HG03060 (cell line): ENCODE data around the gene PKIB.
"Not testable (repeated sequence)": the region's sequence is repeated elsewhere in the genome, so short reads cannot be mapped to it uniquely, and the experiment has no call there.

Source experiments
- ATAC-seq: cut with Tn5 transposase; IDR thresholded peaks from one replicate; pipeline ENCODE4 v1.9.1; 2021; ENCODE audit warnings: low read depth, moderate number of reproducible peaks; ENCODE audit not compliant: unreplicated experiment

PKIB gene

GRCh38 chr6:122620428-122620827 is 10.2 kb downstream of the PKIB start:
- ATAC-seq, result no peak

- no peak for ATAC-seq
Observed at GRCh38 chr6:122620902-122621301, 10.7 kb downstream of the PKIB start.

- no peak for ATAC-seq
Observed at GRCh38 chr6:122621638-122622037, 11.4 kb downstream of the PKIB start.

GRCh38 chr6:122622479-122622878 is 12.3 kb downstream of the PKIB start:
- ATAC-seq, result no peak

- ATAC-seq, result no peak
Observed at GRCh38 chr6:122623279-122623678, 13.1 kb downstream of the PKIB start.

- no peak for ATAC-seq
Observed at GRCh38 chr6:122624853-122625252, 14.6 kb downstream of the PKIB start.

GRCh38 chr6:122628714-122629113 is 18.5 kb downstream of the PKIB start:
- ATAC-seq, result no peak

- ATAC-seq, result no peak
Observed at GRCh38 chr6:122631571-122632249, 21.5 kb downstream of the PKIB start.

- ATAC-seq, result no peak
Observed at GRCh38 chr6:122640366-122640765, 30.2 kb downstream of the PKIB start.

GRCh38 chr6:122641819-122642218 is 31.6 kb downstream of the PKIB start:
- no peak for ATAC-seq

GRCh38 chr6:122642604-122643003 is 32.4 kb downstream of the PKIB start:
- not testable (repeated sequence) for ATAC-seq

GRCh38 chr6:122645256-122645655 is 35.1 kb downstream of the PKIB start:
- ATAC-seq, result no peak

- no peak for ATAC-seq
Observed at GRCh38 chr6:122647765-122648164, 37.6 kb downstream of the PKIB start.

GRCh38 chr6:122648726-122649125 is 38.5 kb downstream of the PKIB start:
- ATAC-seq, result no peak

GRCh38 chr6:122649701-122650100 is 39.5 kb downstream of the PKIB start:
- no peak for ATAC-seq

- no peak for ATAC-seq
Observed at GRCh38 chr6:122650403-122650802, 40.2 kb downstream of the PKIB start.

- no peak for ATAC-seq
Observed at GRCh38 chr6:122651031-122651430, 40.8 kb downstream of the PKIB start.

- no peak for ATAC-seq
Observed at GRCh38 chr6:122651604-122652003, 41.4 kb downstream of the PKIB start.

GRCh38 chr6:122652431-122652830 is 42.2 kb downstream of the PKIB start:
- no peak for ATAC-seq

GRCh38 chr6:122653094-122653493 is 42.9 kb downstream of the PKIB start:
- ATAC-seq, result no peak

GRCh38 chr6:122654012-122654411 is 43.8 kb downstream of the PKIB start:
- no peak for ATAC-seq

GRCh38 chr6:122657601-122658000 is 47.4 kb downstream of the PKIB start:
- no peak for ATAC-seq

GRCh38 chr6:122660296-122660695 is 50.1 kb downstream of the PKIB start:
- ATAC-seq, result no peak
